Activated CD4-positive, alpha-beta T cell treated with anti-CD3 and anti-CD28 coated beads, Interleukin-2, amount 50 U/mL, for 4 hours (primary cell): ENCODE measurements around the gene B3GAT1.

Experiments used
- DNase-seq, 2 experiments: peaks; one replicate each; pipeline ENCODE4 v3.0.0-alpha.2; 2020

The B3GAT1 gene

GRCh38 chr11:134409552-134410429 is 2.3 kb downstream of the B3GAT1 start:
- no peak for DNase-seq

- no peak for DNase-seq
Observed at GRCh38 chr11:134407923-134408322, 4.1 kb downstream of the B3GAT1 start.

- no peak for DNase-seq
Observed at GRCh38 chr11:134407321-134407828, 4.7 kb downstream of the B3GAT1 start.

GRCh38 chr11:134406264-134407185 is 5.5 kb downstream of the B3GAT1 start:
- no peak for DNase-seq

- no peak for DNase-seq
Observed at GRCh38 chr11:134405841-134406240, 6.2 kb downstream of the B3GAT1 start.

- no peak for DNase-seq
Observed at GRCh38 chr11:134405436-134405835, 6.6 kb downstream of the B3GAT1 start.

- DNase-seq = no peak
Observed at GRCh38 chr11:134404575-134405341, 7.3 kb downstream of the B3GAT1 start.

GRCh38 chr11:134402910-134403309 is 9.1 kb downstream of the B3GAT1 start:
- no peak for DNase-seq

GRCh38 chr11:134401825-134402809 is 9.9 kb downstream of the B3GAT1 start:
- DNase-seq = no peak

GRCh38 chr11:134399996-134400395 is 12.0 kb downstream of the B3GAT1 start:
- DNase-seq = no peak

- DNase-seq = no peak
Observed at GRCh38 chr11:134399293-134399654, 12.8 kb downstream of the B3GAT1 start.

GRCh38 chr11:134398644-134399292 is 13.3 kb downstream of the B3GAT1 start:
- DNase-seq = no peak

- DNase-seq = no peak
Observed at GRCh38 chr11:134398079-134398444, 14.0 kb downstream of the B3GAT1 start.

- no peak for DNase-seq
Observed at GRCh38 chr11:134397304-134398078, 14.6 kb downstream of the B3GAT1 start.

GRCh38 chr11:134395002-134395401 is 17.0 kb downstream of the B3GAT1 start:
- no peak for DNase-seq

GRCh38 chr11:134394311-134394710 is 17.7 kb downstream of the B3GAT1 start:
- DNase-seq = no peak

- DNase-seq = no peak
Observed at GRCh38 chr11:134393638-134394037, 18.4 kb downstream of the B3GAT1 start.

- DNase-seq = no peak
Observed at GRCh38 chr11:134392953-134393615, 19.0 kb downstream of the B3GAT1 start.

- no peak for DNase-seq
Observed at GRCh38 chr11:134391656-134392055, 20.4 kb downstream of the B3GAT1 start.
